Measurements from ENCODE around the gene NFIB. TPM values are rescaled to one million over a fixed set of nuclear protein-coding genes. Genes with fewer than 3 reads are reported as not detected.

NFIB gene
- 100 to 1,000 TPM; 230 to 305 TPM for total RNA-seq
- long read RNA-seq, donor 1, full-length matches to known transcripts: 19 of 91 reads
- long read RNA-seq, donor 1, partial matches to known transcripts: 16 of 91 reads
- long read RNA-seq, donor 1, other reads (novel, unspliced or antisense): 56 of 91 reads
- long read RNA-seq, donor 2, full-length matches to known transcripts: 20 of 79 reads
- long read RNA-seq, donor 2, partial matches to known transcripts: 16 of 79 reads
- long read RNA-seq, donor 2, other reads (novel, unspliced or antisense): 43 of 79 reads

DNA sequence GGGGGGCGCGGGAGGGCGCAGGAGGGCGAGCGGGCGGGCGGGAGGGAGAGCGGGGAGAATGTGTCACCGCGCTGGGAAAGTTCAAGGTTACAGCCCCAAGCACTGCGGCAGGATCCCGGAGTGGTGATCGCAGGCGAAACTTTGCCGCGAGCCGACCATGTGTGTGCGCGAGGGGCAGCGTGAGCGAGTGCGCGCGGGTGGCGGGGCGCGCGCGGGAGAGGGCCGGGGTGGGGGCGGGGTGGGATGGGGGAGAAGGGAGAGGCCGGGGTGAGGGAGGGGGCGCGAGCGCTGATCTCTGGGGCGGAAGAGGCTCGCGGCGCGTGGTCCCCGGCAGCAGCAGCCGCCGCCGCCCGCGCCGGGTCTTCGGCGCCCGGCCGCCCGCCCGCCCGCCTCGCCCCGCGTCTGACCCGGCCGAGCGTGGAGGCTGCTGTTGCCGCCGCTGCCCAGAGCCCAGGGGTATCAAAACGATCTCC is at the start of gene NFIB:
NFIB (minus strand) TSS at position 191 of the 473 bp plus-strand sequence. CDS start 630 bp downstream, outside the sequence.
- intact Hi-C loops (cut with DNase I): loop anchor here (5.0 kb wide), 1 partner anchor 33 kb away; no protein-coding TSS in a partner anchor
- peak; percentile 80 for DNase-seq (ENCODE audit: low spot score)

DNA sequence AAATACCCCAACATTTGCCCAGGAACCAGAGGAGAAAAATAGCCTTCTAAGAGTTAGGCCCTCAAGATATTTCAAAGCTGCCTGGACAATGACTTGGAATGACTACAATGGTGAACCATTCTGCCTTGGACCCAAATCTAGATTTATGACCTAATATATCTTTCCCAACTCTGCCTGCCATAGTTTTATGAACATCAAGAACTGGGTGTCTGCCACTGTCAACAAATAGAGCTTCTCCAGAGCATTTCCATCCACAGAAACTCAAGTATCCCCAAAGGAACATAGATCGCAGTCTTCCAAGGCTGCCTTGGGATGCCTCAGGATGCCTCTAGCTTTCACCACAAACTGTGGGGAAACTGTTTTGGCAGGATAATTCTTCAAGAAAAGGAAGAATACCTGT is 48.2 kb upstream of the NFIB start:
- intact Hi-C loops (cut with DNase I): no loop called here
- DNase-seq (ENCODE audit: low spot score): no peak

DNA sequence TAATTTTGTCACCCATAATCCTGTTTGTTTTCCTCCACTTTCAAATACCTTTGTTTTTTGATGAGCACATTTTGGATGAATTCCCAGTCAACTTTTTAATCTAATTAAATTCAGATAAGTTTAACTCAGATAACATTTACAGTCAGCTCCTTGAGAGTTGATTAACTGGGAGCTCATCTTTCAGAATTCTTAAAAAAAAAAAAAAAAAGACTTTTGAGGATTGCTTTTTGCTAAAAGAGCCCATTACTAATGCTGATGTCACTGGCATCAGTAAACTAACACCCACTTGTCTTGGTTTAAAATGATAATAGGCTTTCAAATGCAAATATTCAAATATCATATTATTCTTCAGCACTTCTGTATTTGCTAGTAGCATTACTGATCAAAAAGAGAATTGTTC is 47.1 kb upstream of the NFIB start:
- no peak for DNase-seq (ENCODE audit: low spot score)
- intact Hi-C loops (cut with DNase I): no loop called here

DNA sequence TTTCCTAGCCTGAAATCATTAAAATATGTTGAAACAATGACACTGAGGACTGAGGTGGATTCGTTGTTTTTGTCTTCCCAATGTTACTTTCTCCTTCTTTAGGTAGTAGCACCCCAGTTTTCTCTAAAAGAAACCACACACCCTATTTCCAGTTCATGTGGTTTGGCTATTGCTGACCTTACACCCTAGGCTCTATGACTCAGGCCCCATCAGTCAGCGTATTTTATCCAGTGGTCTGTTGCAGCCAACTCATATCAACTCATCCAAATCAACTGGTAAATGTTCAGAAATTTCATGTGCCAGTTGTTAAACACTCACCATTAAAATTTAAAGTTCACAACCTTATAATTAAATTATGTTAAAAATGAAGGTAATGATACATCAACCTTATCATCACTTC is 44.6 kb upstream of the NFIB start:
- DNase-seq (ENCODE audit: low spot score): no peak
- intact Hi-C loops (cut with DNase I): loop anchor here in 1 of 2 donors (10.0 kb wide), 1 partner anchor 1004 kb away; no protein-coding TSS in a partner anchor

DNA sequence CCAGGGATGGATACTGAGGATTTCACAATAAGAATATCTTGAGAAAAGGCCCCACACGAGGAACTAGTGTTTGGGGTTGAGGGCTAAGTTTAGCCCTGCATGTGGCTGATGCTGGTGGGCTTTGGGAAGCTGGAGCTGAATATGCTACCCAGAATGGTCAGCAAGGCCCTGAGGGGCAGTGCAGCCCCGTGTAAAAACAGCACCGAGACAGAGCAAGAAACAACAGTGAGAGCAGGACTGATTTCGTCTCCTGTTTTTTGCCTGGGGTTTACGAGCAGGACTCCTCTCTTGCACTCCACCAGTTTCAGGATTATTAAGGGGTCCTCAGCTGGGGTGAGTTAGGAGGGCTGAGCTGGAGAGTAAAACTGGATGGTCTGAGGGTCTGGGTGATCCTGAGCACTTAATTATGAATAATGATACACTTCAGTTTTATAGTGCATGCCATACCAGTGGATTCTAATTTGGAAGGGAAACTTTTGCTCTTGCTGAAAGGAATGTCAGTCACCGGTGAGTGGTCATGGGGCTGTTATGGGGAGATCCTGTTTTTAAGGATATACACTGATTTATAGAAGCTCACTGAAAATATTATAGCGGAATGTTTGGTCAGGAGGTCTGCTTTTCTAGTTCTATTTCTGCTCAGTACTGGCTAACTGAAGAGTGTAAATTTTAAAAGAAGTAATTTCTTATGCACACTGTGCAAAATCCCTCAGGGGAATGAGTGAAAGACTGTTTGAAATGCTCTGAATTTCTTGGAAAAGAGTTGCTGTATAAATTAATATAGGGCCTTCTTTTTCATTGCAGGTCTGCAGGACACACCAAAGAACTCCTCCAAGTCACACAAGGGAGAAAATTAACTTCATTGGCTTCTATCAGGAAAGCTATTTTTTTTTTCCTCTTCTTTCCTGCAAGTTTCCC is 42.7 kb upstream of the NFIB start:
- intact Hi-C loops (cut with DNase I): loop anchor here in 1 of 2 donors (10.0 kb wide), 1 partner anchor 1002 kb away; no protein-coding TSS in a partner anchor
- DNase-seq (ENCODE audit: low spot score): no peak

DNA sequence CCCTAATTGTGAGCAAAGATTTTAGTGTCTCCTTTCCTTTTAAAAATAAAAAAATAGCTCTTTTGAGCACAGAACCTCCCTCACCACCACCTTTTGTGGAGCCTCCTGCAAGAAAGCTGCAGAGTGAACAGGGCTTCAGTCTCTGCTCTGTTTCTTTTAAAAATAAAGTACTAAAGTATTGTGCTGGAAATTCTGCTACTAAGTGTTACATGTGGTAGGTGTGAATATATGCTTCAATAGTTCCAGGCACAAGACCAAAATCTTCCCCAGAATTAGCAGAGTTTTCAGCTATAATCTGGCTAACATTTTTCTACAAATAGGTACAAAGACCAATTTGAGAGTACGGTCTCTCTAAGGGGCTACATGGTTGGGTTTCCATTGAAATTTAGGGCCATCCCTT is 40.3 kb upstream of the NFIB start:
- intact Hi-C loops (cut with DNase I): loop anchor here in 1 of 2 donors (5.0 to 10.0 kb wide), 2 partner anchors 927 to 999 kb away; no protein-coding TSS in a partner anchor
- no peak for DNase-seq (ENCODE audit: low spot score)

DNA sequence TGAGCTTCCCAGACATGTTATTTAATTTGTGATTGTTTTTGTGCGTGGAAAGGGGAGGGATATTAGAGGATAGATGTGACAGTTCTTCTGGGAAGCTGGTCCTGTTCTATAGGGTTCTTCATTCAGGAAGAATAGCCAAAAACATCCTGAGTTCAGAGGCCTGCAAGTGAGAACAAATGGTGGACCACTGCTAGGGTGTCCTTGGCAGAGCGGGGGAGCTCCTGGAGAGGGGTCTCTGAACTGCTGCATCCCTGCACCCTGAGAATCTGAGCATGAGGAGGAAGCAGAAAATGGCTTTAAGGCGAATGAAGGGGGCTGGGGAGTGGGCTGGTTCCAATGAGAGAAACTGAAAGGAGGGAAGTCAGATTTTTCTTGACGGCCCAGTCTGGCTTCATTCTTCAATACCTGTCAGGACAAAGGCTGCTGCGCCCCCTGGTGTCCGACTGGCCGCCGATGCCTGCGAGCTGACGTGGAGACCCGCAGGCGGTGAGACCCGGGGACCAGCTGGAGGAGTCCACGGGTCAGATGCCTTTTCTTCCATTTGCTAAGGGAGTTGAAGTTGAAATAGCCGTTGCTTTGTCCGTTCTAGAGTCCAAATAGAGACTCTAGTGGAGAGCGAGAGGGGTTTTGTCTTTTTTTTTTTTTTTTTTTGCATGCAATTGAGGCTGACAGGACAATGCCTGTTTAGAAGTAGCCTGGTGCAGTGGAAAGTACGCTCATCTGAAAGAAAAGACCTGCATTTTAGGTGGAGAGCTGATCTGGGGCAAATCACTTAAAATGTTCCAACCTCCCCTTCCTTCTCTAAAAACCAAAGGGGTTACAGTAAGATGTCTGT is 39.5 kb upstream of the NFIB start:
- intact Hi-C loops (cut with DNase I): loop anchor here (2.0 to 10.0 kb wide), 3 partner anchors 13 to 999 kb away; no protein-coding TSS in a partner anchor
- peak; percentile 97 for DNase-seq (ENCODE audit: low spot score)

DNA sequence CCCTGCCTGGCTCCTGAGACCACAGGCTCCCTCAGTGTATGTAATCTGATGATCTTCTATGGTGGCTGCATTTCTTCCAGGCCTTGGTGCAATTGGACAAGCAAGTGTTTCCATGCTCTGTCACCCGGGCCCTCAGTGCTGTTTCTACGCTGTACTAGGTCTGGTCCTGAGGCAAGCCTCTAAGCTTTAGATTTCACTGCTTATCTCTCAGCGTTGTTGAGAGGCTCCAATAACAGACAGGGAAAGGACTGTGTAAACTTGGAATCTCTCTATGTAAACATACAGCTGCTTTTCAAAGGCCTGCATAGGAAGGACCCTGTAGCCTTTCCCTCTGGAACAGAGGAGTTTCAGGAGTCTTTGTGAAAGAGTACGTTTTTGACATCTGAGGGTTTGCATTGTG is 38.6 kb upstream of the NFIB start:
- intact Hi-C loops (cut with DNase I): loop anchor here (2.0 to 10.0 kb wide), 3 partner anchors 14 to 998 kb away; no protein-coding TSS in a partner anchor
- no peak for DNase-seq (ENCODE audit: low spot score)

DNA sequence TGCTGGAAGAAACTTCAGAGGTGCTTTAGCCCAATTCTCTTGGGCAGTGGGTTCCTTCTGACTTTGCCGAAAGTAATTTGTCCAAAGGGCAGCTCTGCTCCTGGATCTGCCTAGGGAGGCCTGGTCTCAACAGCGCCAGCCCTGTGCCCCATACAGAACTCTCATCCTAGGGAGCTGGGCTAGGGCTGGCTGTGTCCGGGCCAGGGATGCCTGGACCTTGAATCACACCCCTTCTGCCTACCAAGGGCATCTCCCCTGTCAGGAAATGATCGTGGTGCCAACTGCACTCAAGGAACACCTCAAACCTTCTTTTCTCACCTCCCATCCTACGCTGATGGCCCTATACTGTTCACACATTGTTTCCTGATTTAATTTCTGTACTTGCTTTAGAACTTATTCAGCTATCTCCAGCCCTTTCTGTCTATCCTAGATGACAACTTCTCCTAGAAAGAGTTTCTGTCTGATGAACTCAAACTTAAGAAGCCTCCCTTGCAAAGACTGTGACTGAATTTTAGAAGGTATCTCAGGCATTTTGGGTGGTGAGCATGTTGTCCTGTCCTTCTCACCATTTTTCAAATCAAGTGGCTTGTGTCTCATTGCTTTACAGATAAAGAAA is 37.4 kb upstream of the NFIB start:
- intact Hi-C loops (cut with DNase I): loop anchor here in 1 of 2 donors (5.0 to 10.0 kb wide), 2 partner anchors 924 to 997 kb away; no protein-coding TSS in a partner anchor
- DNase-seq (ENCODE audit: low spot score): no peak

DNA sequence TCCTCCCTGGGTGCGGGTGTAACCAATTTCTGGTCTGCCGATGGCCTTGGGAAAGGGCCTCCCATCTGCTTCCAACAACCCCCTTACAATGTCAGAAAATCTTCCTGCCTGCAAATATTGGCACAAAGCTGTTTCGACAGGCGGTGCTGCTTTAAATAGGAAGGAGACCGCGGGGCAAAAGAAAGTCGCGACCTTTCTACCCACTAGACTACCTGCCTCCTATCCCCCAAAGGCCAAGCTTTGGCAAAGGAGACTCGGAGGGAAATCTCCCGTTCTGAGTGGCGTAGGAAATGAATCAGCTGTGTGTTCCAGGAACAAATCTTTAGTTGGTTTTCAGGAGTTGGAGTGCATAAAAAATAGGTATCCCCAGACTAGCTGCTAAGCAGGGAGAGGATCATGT is 36.8 kb upstream of the NFIB start:
- no peak for DNase-seq (ENCODE audit: low spot score)
- intact Hi-C loops (cut with DNase I): loop anchor here in 1 of 2 donors (5.0 to 10.0 kb wide), 2 partner anchors 923 to 996 kb away; no protein-coding TSS in a partner anchor

DNA sequence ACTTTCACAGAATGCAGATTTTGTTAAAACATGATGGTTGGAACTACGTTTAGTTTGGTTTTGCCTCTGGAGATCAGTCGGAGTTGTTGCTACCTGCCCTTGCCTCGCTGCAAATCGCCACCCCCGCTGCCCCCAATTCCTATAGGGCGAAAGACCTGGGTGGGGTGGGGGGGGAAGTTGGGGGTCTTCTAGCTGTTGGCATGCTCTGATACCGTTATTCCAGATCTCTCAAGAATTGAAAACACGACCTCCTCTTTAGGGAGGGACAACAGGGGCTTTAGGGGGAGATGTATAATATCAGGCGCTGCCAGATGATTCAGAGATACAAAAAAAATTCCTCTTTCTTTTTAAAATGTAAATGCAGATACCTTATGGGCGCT is 36.4 kb upstream of the NFIB start:
- DNase-seq (ENCODE audit: low spot score): no peak
- intact Hi-C loops (cut with DNase I): loop anchor here in 1 of 2 donors (5.0 to 10.0 kb wide), 2 partner anchors 923 to 996 kb away; no protein-coding TSS in a partner anchor

DNA sequence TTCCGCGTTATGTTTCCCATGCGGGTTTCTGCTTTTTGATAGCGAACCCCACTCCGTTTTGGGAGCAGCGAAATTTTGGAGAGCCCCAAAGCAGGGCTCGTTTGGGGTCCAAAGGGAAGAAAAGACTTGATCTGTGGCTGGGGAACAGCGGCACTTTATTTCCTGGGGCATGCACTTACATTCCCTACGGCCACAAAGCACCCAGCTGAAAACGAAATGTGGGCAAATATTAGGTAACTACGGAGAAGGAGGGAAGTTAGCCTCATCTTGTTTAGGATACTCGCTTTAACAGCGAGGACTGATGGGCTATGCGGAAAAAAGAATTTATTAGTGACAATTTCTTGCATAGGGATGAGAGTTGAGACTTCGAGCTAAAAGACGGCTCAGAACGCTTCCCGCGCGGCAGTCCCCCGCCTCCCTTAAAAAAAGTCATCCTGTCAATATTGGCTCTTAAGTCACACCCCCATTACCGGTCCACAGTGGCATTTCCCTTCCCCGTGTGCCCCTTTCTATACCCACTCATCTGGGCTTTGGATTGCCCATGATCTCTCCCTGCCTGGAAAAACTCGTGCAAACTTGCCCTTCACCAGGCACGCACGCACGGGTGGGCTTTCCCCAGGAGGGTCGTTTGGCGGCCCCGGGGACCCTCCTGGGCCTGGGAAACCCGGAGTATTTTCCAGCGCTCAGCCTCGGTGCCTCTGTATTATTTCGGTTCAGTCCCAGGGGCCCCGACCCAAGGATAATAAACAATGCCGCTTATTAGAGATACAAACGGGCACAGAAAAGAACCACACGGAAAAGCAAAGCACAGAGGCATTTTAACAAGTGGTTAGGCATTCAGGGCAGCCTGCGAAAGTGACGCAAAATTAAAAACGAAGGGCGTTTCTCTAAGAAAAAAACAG is 35.8 kb upstream of the NFIB start:
- no peak for DNase-seq (ENCODE audit: low spot score)
- intact Hi-C loops (cut with DNase I): loop anchor here (5.0 to 10.0 kb wide), 3 partner anchors 37 to 995 kb away; partner anchors contain the start of gene NFIB (in 2 of the 2)

DNA sequence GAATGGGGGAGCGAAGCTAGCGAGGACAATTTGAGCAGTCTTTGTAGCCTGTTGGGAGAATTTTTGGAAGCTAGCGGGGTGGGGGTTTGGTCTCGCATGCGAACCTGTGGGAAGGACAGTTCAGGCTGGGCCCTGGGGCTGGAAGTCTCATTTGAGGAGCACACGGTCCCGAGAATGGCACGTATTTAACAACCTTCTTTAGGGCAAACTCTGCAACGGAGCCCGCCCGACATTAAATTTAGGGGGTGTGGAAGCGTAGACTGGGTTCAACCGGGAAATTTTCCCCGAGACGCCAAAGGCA is 35.2 kb upstream of the NFIB start:
- DNase-seq (ENCODE audit: low spot score): no peak
- intact Hi-C loops (cut with DNase I): loop anchor here (5.0 kb wide), 1 partner anchor 37 kb away; the partner anchor contains the start of gene NFIB (in 2 of the 2)

DNA sequence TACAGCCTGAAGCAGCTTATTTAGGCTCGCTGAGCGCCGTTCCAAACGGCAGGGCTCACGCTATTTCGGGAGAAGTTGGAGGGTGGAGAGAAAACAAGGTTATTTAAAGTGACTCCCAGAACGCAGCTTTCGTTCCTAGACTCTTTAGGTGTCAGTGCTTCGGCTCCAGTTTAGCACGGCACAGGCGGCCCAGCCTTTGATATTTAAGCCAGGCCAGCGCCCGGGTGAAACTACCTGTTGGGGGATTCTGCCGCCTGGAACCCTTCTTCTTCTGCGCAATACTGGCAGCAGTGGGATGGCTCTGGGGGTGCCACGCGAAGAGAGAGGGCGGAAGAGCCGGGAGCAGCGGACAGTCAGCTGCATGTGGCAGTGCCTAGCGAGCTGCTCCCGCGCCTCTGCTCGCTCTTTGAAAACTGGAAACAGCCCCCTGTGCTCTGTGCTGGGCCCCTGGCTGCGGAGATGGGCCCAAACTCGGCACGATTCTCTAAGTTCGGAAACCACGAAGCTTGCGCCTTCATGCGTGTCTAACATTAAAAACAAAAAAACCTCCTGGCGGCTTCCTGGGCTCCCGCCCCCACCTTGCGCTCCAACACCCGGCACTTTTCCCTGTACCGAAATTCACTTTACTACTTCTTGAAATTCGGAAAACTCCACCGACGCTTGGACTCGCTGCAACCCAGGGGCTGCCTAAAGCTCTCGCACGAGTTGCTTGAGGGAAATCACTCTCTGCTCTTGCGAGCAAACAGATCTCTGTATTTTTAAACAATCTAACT is 34.6 kb upstream of the NFIB start:
- DNase-seq (ENCODE audit: low spot score): no peak

DNA sequence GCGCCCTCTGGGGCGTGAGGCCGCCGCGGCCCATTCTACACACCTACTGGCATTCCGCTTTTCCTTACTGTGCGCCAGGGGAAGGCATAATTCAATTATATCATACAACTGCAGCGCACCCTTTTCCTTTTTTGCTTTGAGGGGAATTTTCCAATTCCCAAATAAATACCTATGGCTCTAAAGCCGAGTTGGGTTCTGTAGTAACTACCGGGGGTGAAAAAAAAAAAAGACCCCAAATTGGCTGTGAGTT is 34.1 kb upstream of the NFIB start:
- DNase-seq (ENCODE audit: low spot score): no peak
- intact Hi-C loops (cut with DNase I): loop anchor here (5.0 kb wide), 1 partner anchor 36 kb away; the partner anchor contains the start of gene NFIB (in 2 of the 2)

More for the DNA sequence above, 34.6 kb upstream of the NFIB start:
- intact Hi-C loops (cut with DNase I): loop anchor here (5.0 kb wide), 1 partner anchor 36 kb away; the partner anchor contains the start of gene NFIB (in 2 of the 2)

DNA sequence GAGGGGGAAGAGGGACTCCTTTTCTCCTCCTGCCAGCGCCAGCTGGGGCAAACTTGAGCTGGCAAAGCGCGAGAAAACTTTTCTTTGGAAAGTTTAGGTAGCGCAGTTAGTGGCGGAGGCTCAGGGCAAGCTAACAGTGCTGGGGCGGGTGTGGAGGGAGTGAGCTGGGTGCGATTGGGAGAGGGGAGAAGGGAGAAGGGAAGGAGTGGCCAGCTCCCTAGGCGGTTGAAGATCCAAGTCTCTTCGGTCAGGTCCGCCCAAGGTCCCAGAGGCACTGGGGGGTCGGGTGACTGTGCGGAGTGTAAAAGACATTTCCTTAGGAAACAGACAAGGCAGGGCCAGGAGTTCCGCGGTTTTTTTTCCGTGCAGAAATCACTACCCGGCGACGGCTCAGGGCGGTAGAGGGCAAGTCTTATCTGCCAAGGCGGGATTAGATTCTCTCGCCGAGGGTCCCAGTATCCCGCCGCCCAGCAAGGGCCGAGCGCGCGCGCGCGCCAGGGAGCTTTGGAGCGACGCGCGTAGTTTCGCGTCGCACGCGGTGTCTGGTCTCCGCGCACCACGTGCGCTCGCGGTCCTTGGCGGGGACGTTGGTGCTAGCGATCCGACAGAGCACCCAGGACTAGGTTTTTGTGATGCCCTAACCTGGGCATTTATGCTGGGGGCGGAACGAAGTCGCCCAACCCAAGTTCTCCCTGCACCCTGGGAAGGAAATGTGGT is 33.6 kb upstream of the NFIB start:
- peak; percentile 87 for DNase-seq (ENCODE audit: low spot score)
- intact Hi-C loops (cut with DNase I): loop anchor here (2.0 to 5.0 kb wide), 2 partner anchors 25 to 35 kb away; partner anchors contain the start of gene NFIB (in 2 of the 2)

Measured in posterior vena cava (tissue), 2 donors.